GM10266 (cell line): ENCODE measurements around the gene PCDHGA1.

Experiments
- DNase-seq: peaks from one replicate; pipeline ENCODE4 v3.0.0; 2012; ENCODE audit errors: extremely low spot score
- TF ChIP-seq, protein P1 (sequence below): IDR thresholded peaks from 2 replicates; pipeline ENCODE4 v1.5.1; 2012; ENCODE audit warnings: mild to moderate bottlenecking, low read depth; ENCODE audit not compliant: control insufficient read depth, insufficient read depth; ENCODE audit errors: missing control alignments

The PCDHGA1 gene

DNA sequence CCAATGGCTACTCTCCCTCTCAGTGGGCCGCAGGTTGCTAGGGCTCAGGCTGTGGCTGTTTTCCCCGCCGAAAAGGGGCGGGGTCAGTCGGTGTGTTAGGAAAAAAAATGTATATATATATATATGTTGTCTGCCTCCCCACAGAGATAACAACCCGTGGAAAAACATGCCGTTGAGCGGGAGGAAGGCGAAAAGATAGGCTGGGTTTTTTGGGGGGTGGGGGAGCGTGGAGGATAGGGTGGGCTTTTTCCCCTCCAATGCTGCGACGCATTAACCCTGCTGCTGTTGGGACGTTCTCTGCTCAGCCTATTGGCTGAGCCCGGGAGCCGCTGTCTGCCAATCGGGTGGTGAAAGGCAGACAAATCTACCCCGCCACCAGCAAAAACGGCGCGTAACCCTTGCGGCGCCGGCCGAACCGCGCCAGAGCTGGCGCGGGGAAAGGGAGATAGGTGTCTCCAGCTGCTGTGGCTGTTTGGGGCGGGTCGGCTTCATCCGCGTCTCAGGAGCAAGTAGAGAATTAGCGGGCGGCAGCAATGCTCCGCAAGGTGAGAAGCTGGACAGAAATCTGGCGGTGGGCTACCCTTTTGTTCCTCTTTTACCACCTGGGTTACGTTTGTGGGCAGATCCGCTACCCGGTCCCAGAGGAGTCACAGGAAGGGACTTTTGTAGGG lies 154.5 kb downstream of the PCDHGA1 start, which contains the start of gene PCDHGC4:
Gene PCDHGC4, plus strand, starts transcription at position 390 of the 671 bp plus-strand sequence. Its CDS starts 144 bp downstream, at position 534.
- TF ChIP-seq, protein P1, sequence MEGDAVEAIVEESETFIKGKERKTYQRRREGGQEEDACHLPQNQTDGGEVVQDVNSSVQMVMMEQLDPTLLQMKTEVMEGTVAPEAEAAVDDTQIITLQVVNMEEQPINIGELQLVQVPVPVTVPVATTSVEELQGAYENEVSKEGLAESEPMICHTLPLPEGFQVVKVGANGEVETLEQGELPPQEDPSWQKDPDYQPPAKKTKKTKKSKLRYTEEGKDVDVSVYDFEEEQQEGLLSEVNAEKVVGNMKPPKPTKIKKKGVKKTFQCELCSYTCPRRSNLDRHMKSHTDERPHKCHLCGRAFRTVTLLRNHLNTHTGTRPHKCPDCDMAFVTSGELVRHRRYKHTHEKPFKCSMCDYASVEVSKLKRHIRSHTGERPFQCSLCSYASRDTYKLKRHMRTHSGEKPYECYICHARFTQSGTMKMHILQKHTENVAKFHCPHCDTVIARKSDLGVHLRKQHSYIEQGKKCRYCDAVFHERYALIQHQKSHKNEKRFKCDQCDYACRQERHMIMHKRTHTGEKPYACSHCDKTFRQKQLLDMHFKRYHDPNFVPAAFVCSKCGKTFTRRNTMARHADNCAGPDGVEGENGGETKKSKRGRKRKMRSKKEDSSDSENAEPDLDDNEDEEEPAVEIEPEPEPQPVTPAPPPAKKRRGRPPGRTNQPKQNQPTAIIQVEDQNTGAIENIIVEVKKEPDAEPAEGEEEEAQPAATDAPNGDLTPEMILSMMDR, result no peak
- DNase-seq, result no peak

DNA sequence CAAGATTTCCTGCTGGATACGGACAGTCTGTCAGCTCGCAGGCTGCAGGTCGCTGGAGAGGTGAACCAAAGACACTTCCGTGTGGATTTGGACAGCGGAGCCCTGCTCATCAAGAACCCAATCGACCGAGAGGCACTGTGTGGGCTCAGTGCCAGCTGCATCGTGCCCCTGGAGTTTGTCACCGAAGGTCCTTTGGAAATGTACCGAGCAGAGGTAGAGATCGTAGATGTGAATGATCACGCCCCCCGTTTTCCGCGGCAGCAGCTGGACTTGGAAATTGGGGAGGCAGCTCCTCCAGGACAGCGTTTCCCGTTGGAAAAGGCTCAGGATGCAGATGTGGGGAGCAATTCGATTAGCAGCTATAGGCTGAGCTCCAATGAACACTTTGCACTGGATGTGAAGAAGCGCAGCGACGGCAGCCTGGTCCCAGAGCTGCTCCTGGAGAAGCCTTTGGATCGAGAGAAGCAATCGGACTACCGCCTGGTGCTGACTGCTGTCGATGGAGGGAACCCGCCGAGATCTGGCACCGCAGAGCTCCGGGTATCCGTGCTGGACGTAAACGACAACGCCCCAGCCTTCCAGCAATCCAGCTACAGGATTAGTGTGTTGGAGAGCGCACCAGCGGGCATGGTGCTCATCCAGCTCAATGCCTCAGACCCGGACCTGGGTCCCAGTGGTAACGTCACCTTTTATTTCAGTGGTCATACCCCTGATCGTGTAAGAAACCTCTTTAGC lies 155.2 kb downstream of the PCDHGA1 start:
- TF ChIP-seq, protein P1, result no peak
- DNase-seq, result no peak

DNA sequence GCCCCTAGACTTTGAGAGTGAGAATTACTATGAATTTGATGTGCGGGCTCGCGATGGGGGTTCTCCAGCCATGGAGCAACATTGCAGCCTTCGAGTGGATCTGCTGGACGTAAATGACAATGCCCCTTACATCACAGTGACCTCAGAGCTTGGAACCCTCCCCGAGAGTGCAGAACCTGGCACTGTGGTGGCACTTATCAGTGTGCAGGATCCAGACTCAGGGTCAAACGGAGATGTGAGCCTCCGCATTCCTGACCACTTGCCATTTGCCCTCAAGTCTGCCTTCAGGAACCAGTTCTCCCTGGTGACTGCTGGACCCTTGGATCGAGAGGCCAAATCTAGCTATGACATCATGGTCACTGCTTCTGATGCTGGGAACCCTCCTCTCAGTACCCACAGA lies 155.8 kb downstream of the PCDHGA1 start:
- no peak for DNase-seq
- TF ChIP-seq, protein P1, result no peak

DNA sequence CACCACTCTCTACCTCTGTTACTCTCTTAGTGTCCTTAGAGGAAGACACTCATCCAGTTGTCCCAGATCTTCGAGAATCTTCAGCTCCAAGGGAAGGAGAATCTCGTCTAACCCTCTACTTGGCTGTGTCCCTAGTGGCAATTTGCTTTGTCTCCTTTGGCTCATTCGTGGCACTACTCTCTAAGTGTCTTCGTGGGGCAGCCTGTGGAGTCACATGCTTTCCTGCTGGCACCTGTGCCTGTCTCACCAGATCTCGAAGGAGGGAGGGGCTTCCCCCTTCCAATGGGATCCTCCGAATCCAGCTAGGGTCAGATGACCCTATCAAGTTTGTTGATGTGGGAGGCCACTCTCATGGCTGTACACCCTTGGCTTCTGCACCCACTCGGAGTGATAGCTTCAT lies 156.8 kb downstream of the PCDHGA1 start:
- TF ChIP-seq, protein P1, result no peak
- no peak for DNase-seq

DNA sequence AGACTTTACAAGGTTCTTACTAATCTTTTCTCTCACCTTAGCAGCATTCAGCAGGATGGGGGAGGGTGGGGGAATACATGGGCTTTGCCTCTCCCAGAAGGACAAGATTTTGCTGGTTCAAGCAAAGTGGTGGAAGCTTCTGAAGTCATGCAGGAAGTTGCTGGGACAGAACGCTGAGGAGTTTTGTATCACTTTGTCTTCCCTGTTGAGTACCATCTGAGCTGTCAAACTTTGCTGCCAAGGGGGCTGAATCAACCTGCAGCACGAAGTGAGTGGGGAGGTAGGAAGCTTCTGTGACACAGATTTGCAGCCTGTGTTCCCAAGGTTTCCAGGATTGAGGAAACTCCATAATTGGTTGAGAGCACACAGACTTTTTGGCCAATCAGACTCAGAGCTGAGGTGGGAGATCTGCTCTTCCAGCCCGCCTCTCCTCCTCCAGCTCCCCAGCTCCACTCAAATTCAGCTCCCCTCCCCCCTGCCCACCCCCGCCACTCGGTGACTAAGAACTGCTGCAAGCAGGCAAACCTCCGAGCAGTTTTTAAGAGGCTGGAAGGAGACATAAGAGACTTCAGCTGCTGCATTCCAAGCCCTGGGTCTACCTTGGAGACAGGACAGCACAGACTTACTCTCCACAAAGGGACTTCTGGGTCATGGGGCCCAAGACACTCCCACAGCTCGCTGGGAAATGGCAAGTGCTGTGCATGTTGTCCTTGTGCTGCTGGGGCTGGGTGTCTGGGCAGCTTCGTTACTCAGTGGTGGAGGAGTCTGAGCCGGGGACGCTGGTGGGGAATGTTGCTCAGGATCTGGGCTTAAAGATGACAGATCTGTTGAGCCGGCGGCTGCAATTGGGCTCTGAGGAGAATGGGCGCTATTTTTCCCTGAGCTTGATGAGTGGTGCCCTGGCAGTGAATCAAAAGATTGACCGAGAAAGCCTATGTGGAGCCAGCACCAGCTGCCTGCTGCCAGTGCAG lies 158.6 kb downstream of the PCDHGA1 start, which contains the start of gene PCDHGC5:
Gene PCDHGC5, plus strand, starts transcription at position 491 of the 971 bp plus-strand sequence. Its CDS starts 160 bp downstream, at position 651.
- peak; percentile 17 for DNase-seq
- TF ChIP-seq, protein P1, result no peak

DNA sequence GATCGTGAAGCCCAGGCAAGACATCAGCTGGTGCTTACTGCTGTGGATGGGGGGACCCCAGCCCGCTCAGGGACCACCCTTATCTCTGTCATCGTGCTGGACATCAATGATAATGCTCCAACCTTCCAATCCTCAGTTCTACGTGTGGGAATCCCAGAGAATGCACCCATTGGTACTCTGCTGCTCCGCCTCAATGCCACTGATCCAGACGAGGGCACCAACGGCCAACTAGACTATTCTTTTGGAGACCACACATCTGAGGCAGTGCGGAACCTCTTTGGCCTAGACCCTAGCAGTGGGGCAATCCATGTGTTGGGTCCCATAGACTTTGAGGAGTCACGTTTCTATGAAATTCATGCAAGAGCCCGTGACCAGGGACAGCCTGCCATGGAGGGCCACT lies 159.5 kb downstream of the PCDHGA1 start:
- no peak for DNase-seq
- TF ChIP-seq, protein P1, result no peak
